Lower leg skin (tissue), 3 donors: ENCODE data around the gene EEF2KMT.

ENCODE experiments used
- POLR2A ChIP-seq, 2 donors: fragments of 450-650 bp; IDR thresholded peaks; one replicate each; pipeline ENCODE4 v1.6.1; 2016 to 2017; ENCODE audit warnings: antibody characterized with exemption in 2 of 2, mild to moderate bottlenecking in 1 of 2, moderate library complexity in 1 of 2
- TF ChIP-seq, protein P1 (sequence below), 3 donors: fragments of 450-650 bp; IDR thresholded peaks; one replicate each; pipeline ENCODE4 v1.5.1; 2016; ENCODE audit warnings: antibody characterized with exemption in 3 of 3, mild to moderate bottlenecking in 3 of 3, moderate library complexity in 2 of 3

DNA sequence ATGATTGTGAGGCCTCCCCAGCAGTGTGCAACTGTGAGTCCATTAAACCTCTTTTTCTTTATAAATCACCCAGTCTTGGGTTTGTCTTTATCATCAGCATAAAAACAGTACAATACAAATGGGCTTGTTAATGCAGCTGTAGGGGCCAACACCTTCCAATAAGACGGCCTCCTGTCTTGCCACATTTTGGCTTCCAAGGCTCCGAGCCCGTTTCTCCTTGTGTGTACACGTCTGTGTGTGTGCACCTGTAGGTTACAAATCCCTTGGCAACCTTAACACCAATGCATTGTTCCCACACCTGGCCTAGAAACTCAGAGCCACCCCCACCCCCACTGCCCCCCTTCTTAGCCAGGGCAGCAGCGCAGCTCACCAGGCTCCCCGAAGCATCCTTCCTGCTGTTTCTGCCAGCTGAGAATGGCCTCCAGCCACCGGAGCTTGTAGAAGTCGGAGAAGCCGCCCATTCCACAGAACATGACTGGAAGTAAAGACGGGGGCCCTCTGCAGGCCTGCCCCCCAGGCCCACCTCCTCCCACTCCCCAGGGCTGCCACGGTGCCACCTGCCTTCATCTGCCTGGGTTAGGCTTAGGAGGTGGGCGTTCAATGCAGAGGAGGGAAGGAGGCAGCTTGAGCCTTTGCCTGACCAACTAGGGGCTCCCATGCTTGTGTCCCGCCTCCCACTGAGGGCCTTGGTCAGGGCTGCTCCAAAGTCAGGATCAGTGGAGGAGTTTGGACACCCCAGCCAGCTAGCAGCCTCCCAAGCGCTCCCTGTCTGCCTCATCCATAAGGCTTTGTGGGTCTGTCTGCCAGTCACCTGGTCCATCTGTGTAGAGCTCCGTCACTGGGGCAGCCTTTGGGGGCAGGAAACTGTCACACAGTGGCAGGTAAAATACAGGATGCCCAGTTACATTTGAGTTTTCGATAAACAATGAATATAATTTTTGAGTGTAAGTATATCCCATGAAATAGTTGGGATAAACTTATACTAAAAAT, 42.4 kb downstream of the EEF2KMT start:
- TF ChIP-seq, protein P1, sequence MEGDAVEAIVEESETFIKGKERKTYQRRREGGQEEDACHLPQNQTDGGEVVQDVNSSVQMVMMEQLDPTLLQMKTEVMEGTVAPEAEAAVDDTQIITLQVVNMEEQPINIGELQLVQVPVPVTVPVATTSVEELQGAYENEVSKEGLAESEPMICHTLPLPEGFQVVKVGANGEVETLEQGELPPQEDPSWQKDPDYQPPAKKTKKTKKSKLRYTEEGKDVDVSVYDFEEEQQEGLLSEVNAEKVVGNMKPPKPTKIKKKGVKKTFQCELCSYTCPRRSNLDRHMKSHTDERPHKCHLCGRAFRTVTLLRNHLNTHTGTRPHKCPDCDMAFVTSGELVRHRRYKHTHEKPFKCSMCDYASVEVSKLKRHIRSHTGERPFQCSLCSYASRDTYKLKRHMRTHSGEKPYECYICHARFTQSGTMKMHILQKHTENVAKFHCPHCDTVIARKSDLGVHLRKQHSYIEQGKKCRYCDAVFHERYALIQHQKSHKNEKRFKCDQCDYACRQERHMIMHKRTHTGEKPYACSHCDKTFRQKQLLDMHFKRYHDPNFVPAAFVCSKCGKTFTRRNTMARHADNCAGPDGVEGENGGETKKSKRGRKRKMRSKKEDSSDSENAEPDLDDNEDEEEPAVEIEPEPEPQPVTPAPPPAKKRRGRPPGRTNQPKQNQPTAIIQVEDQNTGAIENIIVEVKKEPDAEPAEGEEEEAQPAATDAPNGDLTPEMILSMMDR (IDR thresholded peaks at IDR 0.05) = no peak
- TF ChIP-seq POLR2A (IDR thresholded peaks at IDR 0.05) = no peak
